ENCODE measurements around the gene MYO18B. TPM values are rescaled to one million over a fixed set of nuclear protein-coding genes. Genes with fewer than 3 reads are reported as not detected.

MYO18B gene
- total and polyA plus RNA-seq, 2 of the 4 experiments (the other 2 are of a cell fraction), result under 0.01 TPM; not detected in 1

DNA sequence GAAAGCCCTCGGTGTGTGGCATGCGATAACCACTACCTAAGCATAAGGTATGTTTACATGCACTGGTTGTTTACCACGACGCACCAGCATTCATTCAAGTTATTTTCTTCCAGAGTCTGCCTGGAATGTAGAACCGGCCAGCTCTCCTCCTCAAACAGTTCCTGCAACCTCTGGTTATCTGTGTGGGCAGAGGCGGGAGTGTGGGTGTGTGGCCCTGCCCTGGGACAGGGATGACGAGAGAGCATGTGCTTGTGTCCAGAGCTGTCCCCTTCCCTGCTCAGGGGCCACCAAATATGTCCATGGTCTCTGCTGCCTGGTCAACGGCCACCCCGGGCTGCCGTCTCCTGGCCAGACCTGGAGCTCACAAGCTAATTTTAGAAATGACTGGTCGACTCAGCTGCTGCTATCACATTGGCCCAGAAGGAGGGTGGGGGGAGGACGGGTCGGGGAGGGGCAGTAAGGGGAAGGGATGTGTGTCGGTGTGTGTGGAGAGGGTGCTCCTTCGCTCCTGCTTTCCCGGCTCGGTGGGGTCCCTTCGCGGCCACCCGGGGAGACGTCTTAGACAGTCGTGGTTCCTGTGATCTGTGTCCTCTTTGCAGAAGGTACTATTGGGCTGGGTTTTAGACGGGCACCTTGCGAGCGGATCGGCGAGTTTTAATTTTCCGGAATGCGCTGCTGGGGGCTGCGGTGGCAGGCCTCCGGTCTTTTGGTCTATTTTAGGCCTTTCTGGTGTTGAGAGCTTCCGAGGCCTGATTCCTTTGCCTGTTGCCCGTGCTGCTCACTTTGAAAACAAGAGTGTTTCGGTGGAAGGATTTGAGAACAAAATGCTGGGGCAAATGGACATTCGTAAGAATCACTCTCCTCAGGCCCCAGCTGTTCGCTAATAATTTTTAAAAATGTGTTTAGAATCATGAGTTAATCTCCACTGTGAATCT lies at the start of gene MYO18B (continued):
- TF ChIP-seq RCOR1 (IDR thresholded peaks at IDR 0.05; ENCODE audit: insufficient replicate concordance, low read length) (no peak), CHD1 (IDR thresholded peaks at IDR 0.05; ENCODE audit: low read depth, low read length) (no peak), MXI1 (IDR thresholded peaks at IDR 0.05; ENCODE audit: borderline replicate concordance, low read depth, low read length) (no peak)

DNA sequence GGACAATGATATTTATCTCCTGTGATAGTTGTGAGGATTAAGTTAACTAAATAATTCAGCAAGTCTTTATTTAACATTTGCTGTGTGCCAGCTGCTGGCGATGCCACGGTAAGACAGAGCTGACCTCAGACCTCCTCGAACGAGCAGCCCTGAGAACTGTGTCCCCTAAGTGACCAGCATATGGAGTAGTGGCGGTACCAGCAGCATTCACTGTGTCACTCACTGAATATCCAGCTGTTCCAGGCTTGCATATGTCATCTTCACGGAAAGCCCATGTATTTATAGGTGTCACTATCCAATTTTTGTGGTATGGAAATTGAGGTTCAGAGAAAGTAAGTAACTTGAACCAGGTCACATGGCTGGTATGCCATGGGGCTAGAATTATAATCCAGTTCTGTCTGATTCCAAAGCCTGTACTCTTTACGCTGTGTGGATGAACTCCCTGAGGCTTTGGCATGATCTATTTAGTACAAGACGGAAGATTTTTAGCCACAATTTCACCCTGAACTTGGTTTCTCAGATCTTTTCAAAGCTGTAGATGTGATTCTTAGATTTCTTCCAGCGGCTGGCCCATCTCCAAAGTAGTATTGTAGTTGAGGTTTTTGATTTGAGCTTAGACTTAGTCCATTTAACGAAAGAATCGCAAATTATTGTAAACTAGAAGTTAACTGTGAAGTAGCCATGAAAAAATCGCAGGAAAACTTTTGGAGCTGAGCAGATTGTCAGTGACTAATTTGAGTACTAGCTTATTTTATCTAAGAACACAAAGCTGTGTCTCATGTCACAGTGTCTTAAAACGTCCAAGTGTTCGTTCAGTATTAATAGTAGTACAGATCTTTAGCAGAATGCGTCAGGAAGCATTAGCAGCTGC lies 49.4 kb upstream of the MYO18B start:
- Histone ChIP-seq H3K4me1 (ENCODE audit: control insufficient read depth, insufficient read depth, low read length) (no peaks in the 10 kb centered on the region), H3K23ac (ENCODE audit: low read depth, low read length) (no peak overlapping the region), H3K56ac (ENCODE audit: extremely low read depth, insufficient read depth, low read length) (no peak overlapping the region), H3K79me1 (ENCODE audit: low read depth in 1 of 2, low read length in 2 of 2) (no peaks in the 10 kb centered on the region), H3K4ac (ENCODE audit: low read depth, low read length) (no peak overlapping the region), H4K20me1 (ENCODE audit: insufficient read depth, low read length) (no peaks in the 10 kb centered on the region), H2BK5ac (ENCODE audit: low read depth, low read length, poor library complexity, severe bottlenecking) (no peak overlapping the region), H2BK15ac (ENCODE audit: low read depth, low read length) (no peak overlapping the region), H2AK5ac (ENCODE audit: low read depth, low read length) (no peak overlapping the region), H2AK9ac (replicated peaks; ENCODE audit: low read depth, low read length, poor library complexity) (no peak overlapping the region), H3K4me2 (ENCODE audit: low read depth, low read length) (no peak overlapping the region), H3K9me3 (ENCODE audit: control insufficient read depth, insufficient read depth, low read length) (no peaks in the 10 kb centered on the region), H3K27me3 (ENCODE audit: control insufficient read depth, insufficient read depth, low read length) (no peaks in the 10 kb centered on the region), H3K14ac (replicated peaks; ENCODE audit: low read depth, low read length) (no peak overlapping the region), H3K9me1 (ENCODE audit: insufficient read depth, low read length) (no peaks in the 10 kb centered on the region), H4K91ac (ENCODE audit: insufficient read depth, low read depth, low read length) (no peak overlapping the region), H4K8ac (ENCODE audit: low read depth in 2 of 2, low read length in 2 of 2) (no peak overlapping the region), H3K36me3 (ENCODE audit: control insufficient read depth, insufficient read depth, low read length) (no peaks in the 10 kb centered on the region), H4K5ac (ENCODE audit: low read depth, low read length) (no peak overlapping the region), H3K4me3 (ENCODE audit: insufficient read depth, low read depth, low read length) (no peak overlapping the region), H3K27ac (ENCODE audit: insufficient read depth, low read length) (no peak overlapping the region), H2AFZ (replicated peaks; ENCODE audit: low read length, poor library complexity) (no peak overlapping the region), H3K9ac (ENCODE audit: low read depth, low read length) (no peak overlapping the region), H3K18ac (ENCODE audit: low read depth, low read length) (no peak overlapping the region), H2BK20ac (ENCODE audit: low read depth, low read length) (no peak overlapping the region), H2BK120ac (ENCODE audit: low read depth, low read length) (no peak overlapping the region)
- ChIA-PET CTCF (interaction anchor here (0.6 kb wide), 1 partner anchor 19 kb away, joined by 4 read pairs; no protein-coding TSS in a partner anchor), POLR2A (ENCODE audit: unreplicated experiment) (no interaction called here)
- dilution Hi-C loops (cut with HindIII; ENCODE audit: low sequenced_read_pairs, unreplicated experiment) (no loop called here), intact Hi-C loops (cut with micrococcal nuclease) (no loop called here), in situ Hi-C loops (cut with MboI; ENCODE audit: low sequenced_read_pairs) (no loop called here)
- TF ChIP-seq RCOR1 (IDR thresholded peaks at IDR 0.05; ENCODE audit: insufficient replicate concordance, low read length) (no peak), RFX5 (IDR thresholded peaks at IDR 0.05; ENCODE audit: low read depth, low read length) (no peak), CTCF (conservative IDR thresholded peaks at IDR 0.05; ENCODE audit: low read depth, low read length) (no peak)
- TF ChIP-seq, protein P1, sequence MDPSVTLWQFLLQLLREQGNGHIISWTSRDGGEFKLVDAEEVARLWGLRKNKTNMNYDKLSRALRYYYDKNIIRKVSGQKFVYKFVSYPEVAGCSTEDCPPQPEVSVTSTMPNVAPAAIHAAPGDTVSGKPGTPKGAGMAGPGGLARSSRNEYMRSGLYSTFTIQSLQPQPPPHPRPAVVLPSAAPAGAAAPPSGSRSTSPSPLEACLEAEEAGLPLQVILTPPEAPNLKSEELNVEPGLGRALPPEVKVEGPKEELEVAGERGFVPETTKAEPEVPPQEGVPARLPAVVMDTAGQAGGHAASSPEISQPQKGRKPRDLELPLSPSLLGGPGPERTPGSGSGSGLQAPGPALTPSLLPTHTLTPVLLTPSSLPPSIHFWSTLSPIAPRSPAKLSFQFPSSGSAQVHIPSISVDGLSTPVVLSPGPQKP (IDR thresholded peaks at IDR 0.05; ENCODE audit: borderline replicate concordance, low read depth, low read length), result no peak
- ATAC-seq (ENCODE audit: low read depth) (no peak), DNase-seq (no peak)
- WGBS, 2 experiments (ENCODE audit: extremely low coverage in 2 of 2, insufficient read length in 1 of 2), result 72% methylated on average over 6 of the region's 15 CpGs; no CpG with 5 or more reads in 1 of the 2 experiments
- BruUV-seq (replicated peaks), result no TSS peak
